Right atrium auricular region (tissue), 2 donors: ENCODE data around the gene IL19. TPM values are rescaled to one million over a fixed set of nuclear protein-coding genes. Genes with fewer than 3 reads are reported as not detected.

Experiments
- DNase-seq: peaks from one replicate; pipeline ENCODE4 v3.0.0-alpha.2; 2019; ENCODE audit warnings: low spot score
- H3K27ac ChIP-seq, 2 donors: fragments of 200-600 bp; sonication (generic); 1 replicate in 1 of 2; 2 replicates in 1 of 2; pipeline ENCODE4 v1.5.1; 2016 to 2019
- H3K27me3 ChIP-seq, 2 donors: fragments of 200-600 bp; sonication (generic); one replicate each; pipeline versions ENCODE4 v1.5.1 to v1.6.0; 2017 to 2019
- H3K36me3 ChIP-seq: fragments of 200-600 bp; sonication (generic); one replicate; pipeline ENCODE4 v1.5.1; 2016
- H3K4me1 ChIP-seq, 2 donors: fragments of 200-600 bp; sonication (generic); one replicate each; pipeline versions ENCODE4 v1.5.1 to v1.6.0; 2017 to 2019
- H3K4me3 ChIP-seq, 2 donors: fragments of 200-600 bp; sonication (generic); 1 replicate in 1 of 2; 2 replicates in 1 of 2; pipeline ENCODE4 v1.5.1; 2017 to 2019; ENCODE audit warnings: mild to moderate bottlenecking in 1 of 2, moderate library complexity in 1 of 2
- H3K9me3 ChIP-seq, 2 donors: fragments of 200-600 bp; sonication (generic); one replicate each; pipeline ENCODE4 v1.5.1; 2019
- total RNA-seq, 2 donors: library from RNA; depleted of rRNA; stranded (reverse); fragments of >200 nt; gene quantifications; one replicate each; pipeline ENCODE4 v1.1.0, GENCODE V29; 2016
- TF ChIP-seq, protein P1 (sequence below), 2 donors: fragments of 200-600 bp; sonication (generic); IDR thresholded peaks; one replicate each; pipeline ENCODE4 v1.5.1; 2019; ENCODE audit warnings: antibody characterized with exemption in 2 of 2

Gene IL19
- total RNA-seq, 2 donors from 2014 or later = not detected

DNA sequence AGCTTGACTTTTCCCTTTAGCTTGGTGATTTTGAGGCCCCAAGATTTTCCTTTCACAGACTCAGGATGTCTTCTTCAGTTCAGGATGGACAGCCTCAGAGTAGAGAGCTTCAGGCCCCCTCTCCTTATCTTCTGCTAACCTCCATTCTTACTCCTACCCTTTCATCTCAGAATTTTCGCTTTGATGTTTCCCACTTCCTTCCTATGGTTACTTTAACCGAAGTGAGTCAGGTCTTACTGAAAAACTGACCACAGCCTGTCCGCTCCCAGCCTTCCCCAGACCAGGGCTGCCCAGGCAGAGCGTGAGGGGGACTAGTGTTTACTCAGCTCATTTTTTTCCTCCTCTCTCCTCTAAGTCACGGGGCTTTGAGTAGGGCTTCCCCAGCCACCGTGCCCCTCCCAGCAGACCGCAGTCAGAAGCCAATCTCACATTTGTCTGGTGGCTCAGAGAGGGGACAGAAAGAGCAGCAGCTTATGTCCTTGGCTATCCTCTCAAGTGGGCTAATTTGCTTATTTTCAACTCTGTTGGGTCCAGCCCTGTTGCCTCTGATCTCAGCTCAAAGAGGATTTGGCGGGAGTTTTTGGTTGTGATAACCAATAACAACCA is 4.2 kb upstream of the IL19 start:
- TF ChIP-seq, protein P1, sequence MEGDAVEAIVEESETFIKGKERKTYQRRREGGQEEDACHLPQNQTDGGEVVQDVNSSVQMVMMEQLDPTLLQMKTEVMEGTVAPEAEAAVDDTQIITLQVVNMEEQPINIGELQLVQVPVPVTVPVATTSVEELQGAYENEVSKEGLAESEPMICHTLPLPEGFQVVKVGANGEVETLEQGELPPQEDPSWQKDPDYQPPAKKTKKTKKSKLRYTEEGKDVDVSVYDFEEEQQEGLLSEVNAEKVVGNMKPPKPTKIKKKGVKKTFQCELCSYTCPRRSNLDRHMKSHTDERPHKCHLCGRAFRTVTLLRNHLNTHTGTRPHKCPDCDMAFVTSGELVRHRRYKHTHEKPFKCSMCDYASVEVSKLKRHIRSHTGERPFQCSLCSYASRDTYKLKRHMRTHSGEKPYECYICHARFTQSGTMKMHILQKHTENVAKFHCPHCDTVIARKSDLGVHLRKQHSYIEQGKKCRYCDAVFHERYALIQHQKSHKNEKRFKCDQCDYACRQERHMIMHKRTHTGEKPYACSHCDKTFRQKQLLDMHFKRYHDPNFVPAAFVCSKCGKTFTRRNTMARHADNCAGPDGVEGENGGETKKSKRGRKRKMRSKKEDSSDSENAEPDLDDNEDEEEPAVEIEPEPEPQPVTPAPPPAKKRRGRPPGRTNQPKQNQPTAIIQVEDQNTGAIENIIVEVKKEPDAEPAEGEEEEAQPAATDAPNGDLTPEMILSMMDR (IDR thresholded peaks at IDR 0.05) = no peak
- Histone ChIP-seq H3K27ac (no peak overlapping the region), H3K4me1 (no peaks in the 10 kb centered on the region), H3K4me3 (no peak overlapping the region), H3K36me3 (no peaks in the 10 kb centered on the region), H3K27me3 (no peaks in the 10 kb centered on the region), H3K9me3 (no peaks in the 10 kb centered on the region)
- no peak for DNase-seq

DNA sequence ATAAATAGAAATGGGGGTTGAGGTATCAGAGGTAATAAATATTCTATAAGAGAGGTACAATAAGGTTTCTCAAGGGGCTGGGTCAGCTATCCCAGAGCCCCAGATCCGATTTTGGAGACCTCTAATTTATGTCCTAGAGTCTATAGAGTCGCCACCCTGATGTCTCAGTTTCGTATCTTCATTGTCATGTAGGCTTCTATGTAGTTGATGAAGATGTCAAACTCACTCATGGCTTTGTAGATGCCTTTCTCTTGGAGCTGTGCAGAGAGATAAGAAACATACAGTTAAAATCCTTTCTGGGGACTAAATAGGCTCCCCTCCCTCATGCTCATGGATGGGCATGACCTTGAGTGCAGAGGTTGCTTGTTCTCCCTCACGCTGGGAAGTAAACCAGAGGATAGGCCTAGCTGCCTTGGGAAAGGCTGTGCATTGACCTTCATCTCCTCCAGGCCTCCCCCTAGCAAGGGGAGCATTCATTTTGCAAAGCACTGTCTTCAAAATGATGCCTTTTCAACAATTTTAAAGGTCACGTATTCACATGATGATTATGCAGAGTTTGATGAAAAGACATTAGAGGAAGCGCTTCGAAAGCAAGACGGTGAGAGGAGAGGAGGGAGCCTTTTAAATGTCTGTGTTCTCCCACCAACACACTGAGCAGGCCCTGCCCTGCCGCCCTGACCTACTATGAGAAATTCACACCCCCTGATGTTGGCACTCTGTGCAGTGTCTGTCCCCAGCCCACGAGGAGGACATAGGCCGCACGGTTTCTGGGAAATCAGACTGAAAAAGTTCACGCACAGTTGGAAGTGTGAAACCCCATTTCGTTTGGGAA is 1.9 kb upstream of the IL19 start:
- Histone ChIP-seq H3K4me3 (no peak overlapping the region), H3K4me1 (no peaks in the 10 kb centered on the region), H3K9me3 (no peaks in the 10 kb centered on the region), H3K36me3 (no peaks in the 10 kb centered on the region), H3K27me3 (no peaks in the 10 kb centered on the region), H3K27ac (no peak overlapping the region)
- TF ChIP-seq, protein P1 (IDR thresholded peaks at IDR 0.05) = no peak
- DNase-seq = no peak

DNA sequence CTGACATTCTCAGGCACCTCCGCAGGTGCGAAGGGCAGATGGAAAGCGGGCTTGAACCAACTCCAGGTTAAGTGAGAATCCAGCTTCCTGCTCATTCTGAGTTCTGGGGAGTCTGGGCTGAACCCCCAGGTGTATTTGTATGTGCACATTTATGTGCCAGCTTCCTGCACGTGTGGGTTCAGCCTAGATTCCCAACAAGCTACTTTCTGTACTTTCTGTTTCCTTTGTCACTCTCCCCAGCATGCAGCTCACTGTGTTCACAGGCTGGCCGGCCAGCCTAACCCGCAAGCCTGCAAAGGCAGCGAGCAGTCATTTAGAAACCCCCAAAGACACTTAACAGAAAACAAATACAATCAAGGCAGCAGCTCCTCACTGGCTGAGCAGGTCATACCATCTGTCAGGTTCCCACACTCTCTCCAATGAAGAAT is 1.3 kb upstream of the IL19 start:
- no peaks in the 10 kb centered on the region for H3K4me1 ChIP-seq
- H3K4me3 ChIP-seq = no peak overlapping the region
- no peaks in the 10 kb centered on the region for H3K9me3 ChIP-seq
- H3K36me3 ChIP-seq = no peaks in the 10 kb centered on the region
- H3K27ac ChIP-seq = no peak overlapping the region
- no peaks in the 10 kb centered on the region for H3K27me3 ChIP-seq
- TF ChIP-seq, protein P1 (IDR thresholded peaks at IDR 0.05) = no peak
- DNase-seq = no peak

DNA sequence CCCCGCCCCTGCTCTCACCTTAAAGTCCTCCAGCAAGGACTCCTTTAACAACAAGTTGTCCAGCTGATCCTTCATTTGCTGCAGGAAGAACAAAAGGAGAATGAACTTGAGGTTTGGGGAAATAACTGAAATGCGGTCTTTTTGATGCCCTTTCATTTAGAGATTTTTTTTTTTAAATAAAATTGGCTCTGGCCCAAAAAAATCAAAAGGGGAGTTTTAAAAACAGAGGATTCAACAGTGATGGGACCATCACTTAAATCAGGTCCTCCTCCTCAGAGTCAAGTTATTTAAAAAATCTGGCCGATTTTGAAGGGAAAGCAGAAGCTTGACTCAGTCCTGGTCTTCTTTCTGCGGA is 742 bp downstream of the IL19 start:
- no peak overlapping the region for H3K4me3 ChIP-seq

DNA sequence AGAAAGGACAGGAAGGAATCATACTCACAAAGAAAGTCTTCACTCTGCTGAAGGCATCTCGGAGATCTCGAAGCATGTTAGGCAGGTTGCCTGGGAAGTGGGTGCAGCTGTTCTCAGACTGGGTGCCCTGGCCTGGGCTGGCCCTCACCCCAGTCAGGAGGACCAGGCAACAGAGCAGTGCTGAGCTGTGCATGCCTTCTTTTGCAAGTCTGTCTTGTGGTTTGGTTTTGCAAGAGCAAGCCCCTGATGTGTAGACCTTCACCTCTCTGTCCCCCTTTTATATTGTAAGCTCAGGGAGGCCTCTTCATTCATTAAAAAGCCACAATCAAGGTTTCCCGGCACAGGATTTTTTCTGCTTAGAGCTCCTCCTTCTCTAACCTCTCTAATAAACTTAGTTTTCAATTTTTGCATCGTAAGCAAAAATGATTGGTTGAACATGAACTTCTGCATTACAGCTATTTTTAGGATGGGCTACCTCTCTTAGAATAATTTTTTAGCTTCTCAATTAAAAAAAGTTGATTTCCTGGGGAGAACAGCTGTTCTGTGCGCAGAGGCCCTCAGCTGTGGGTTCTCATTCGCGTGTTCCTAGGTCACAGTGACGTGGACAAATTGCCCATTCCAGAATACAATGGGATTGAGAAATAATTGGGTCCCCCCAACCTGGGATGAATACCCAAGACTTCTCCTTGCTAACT is 1.8 kb downstream of the IL19 start, which contains the start of gene IL10:
Gene IL10, minus strand, starts transcription at position 252 of the 695 bp plus-strand sequence. Its CDS starts 59 bp downstream, at position 193.
- peak within 1 kb of the TSS in 1 of 2 donors; percentile 10 for H3K27ac ChIP-seq

More for the DNA sequence above, 742 bp downstream of the IL19 start:
- Histone ChIP-seq H3K4me1 (no peaks in the 10 kb centered on the region), H3K27ac (no peak overlapping the region), H3K9me3 (no peaks in the 10 kb centered on the region), H3K36me3 (no peaks in the 10 kb centered on the region), H3K27me3 (no peaks in the 10 kb centered on the region)
- TF ChIP-seq, protein P1 (IDR thresholded peaks at IDR 0.05) = no peak
- no peak for DNase-seq

More for the DNA sequence above, 1.8 kb downstream of the IL19 start, which contains the start of gene IL10:
- DNase-seq = no peak
- Histone ChIP-seq H3K36me3 (no peaks in the 10 kb centered on the region), H3K4me1 (no peaks in the 10 kb centered on the region), H3K4me3 (peak within 1 kb of the TSS in 1 of 2 donors; percentile 5), H3K27me3 (no peaks in the 10 kb centered on the region), H3K9me3 (no peaks in the 10 kb centered on the region)
- TF ChIP-seq, protein P1 (IDR thresholded peaks at IDR 0.05) = no peak
